K562 (cell line): ENCODE measurements around the gene CHST14. TPM values are rescaled to one million over a fixed set of nuclear protein-coding genes. Genes with fewer than 3 reads are reported as not detected.

Experiments used
- C11orf30 ChIP-seq: fragments of 450-650 bp; IDR thresholded peaks from 2 replicates; pipeline ENCODE4 v1.6.1; 2016; ENCODE audit warnings: low read depth, mild to moderate bottlenecking
- CC2D1A ChIP-seq: fragments of 450-650 bp; IDR thresholded peaks from 2 replicates; pipeline ENCODE4 v1.6.1; 2017; ENCODE audit warnings: mild to moderate bottlenecking
- CGGBP1 ChIP-seq: fragments of 250-450 bp; sonication (Bioruptor Pico); IDR thresholded peaks from 2 replicates; pipeline ENCODE4 v1.9.0; 2021; ENCODE audit warnings: mild to moderate bottlenecking
- ELF1 ChIP-seq: fragments of 200-800 bp; sonication (Bioruptor generic); IDR thresholded peaks from 2 replicates; pipeline ENCODE4 v1.6.1; 2016; ENCODE audit warnings: missing genetic modification characterization, missing compliant biosample characterization
- GMEB1 ChIP-seq: fragments of 250-450 bp; sonication (Bioruptor Pico); IDR thresholded peaks from 2 replicates; pipeline ENCODE4 v1.4.0; 2020; ENCODE audit warnings: mild to moderate bottlenecking
- NCOR1 ChIP-seq: fragments of 450-650 bp; IDR thresholded peaks from 2 replicates; pipeline ENCODE4 v1.6.1; 2016; ENCODE audit warnings: mild to moderate bottlenecking, moderate library complexity
- NEUROD1 ChIP-seq: fragments of 150-350 bp; IDR thresholded peaks from 2 replicates; pipeline ENCODE4 v1.6.1; 2014; ENCODE audit warnings: borderline replicate concordance, low read length, low read depth; ENCODE audit not compliant: partially characterized antibody
- NFRKB ChIP-seq: fragments of 450-650 bp; IDR thresholded peaks from 2 replicates; pipeline ENCODE4 v1.6.1; 2016; ENCODE audit warnings: low read depth
- RHOXF2B ChIP-seq: fragments of 250-450 bp; sonication (Bioruptor Pico); conservative IDR thresholded peaks from 2 replicates; pipeline ENCODE4 v1.5.1; 2021
- SOX6 ChIP-seq: fragments of 450-650 bp; IDR thresholded peaks from 2 replicates; pipeline ENCODE4 v1.6.1; 2014; ENCODE audit warnings: mild to moderate bottlenecking
- STAT5B ChIP-seq: fragments of 250-450 bp; sonication (Bioruptor Pico); IDR thresholded peaks from 2 replicates; pipeline ENCODE4 v1.8.0; 2021; ENCODE audit warnings: mild to moderate bottlenecking, inconsistent platforms
- TRIM24 ChIP-seq, 2 experiments: fragments of 450-650 bp; IDR thresholded peaks; 2 replicates each; pipeline ENCODE4 v1.6.1; 2016
- ZBTB1 ChIP-seq: sonication (generic); formaldehyde crosslinking; IDR thresholded peaks from 2 replicates; pipeline ENCODE4 v1.8.1; 2023; ENCODE audit warnings: missing genetic modification reagents, low read depth, mild to moderate bottlenecking, borderline replicate concordance
- ZNF140 ChIP-seq: fragments of 250-450 bp; sonication (Bioruptor Pico); IDR thresholded peaks from 2 replicates; pipeline ENCODE4 v1.8.0; 2021; ENCODE audit warnings: moderate library complexity, mild to moderate bottlenecking, inconsistent platforms
- ZNF274 ChIP-seq: IDR thresholded peaks from 2 replicates; pipeline ENCODE4 v1.6.1; 2011; ENCODE audit warnings: low read depth, mild to moderate bottlenecking, low read length, moderate library complexity, borderline replicate concordance
- ZNF3 ChIP-seq: fragments of 250-450 bp; sonication (Bioruptor Pico); IDR thresholded peaks from 2 replicates; pipeline ENCODE4 v1.5.0; 2021; ENCODE audit warnings: mild to moderate bottlenecking, moderate library complexity
- ZNF316 ChIP-seq: fragments of 450-650 bp; IDR thresholded peaks from 2 replicates; pipeline ENCODE4 v1.6.1; 2016
- ZNF395 ChIP-seq: fragments of 200-800 bp; sonication (Bioruptor generic); IDR thresholded peaks from 2 replicates; pipeline ENCODE4 v1.6.1; 2017; ENCODE audit warnings: missing genetic modification characterization, missing compliant biosample characterization
- ZNF740 ChIP-seq, 3 experiments: fragments of 200-800 bp in 1 of 3; sonication (Bioruptor generic) in 1 of 3; sonication (generic) in 1 of 3; formaldehyde crosslinking in 1 of 3; IDR thresholded peaks; 2 replicates each; pipeline versions ENCODE4 v1.6.1 to v1.8.0; 2016 to 2022; ENCODE audit warnings: mild to moderate bottlenecking in 2 of 3, missing compliant biosample characterization in 2 of 3, missing genetic modification characterization in 2 of 3, missing genetic modification reagents in 1 of 3
- polyA plus RNA-seq, 8 experiments: library from polyadenylated mRNA; depleted of rRNA in 4 of 8; stranded (reverse) in 5 of 8; unstranded in 3 of 8; fragments of >200 nt; fragmentation: Nextera tagmentation in 2 of 8; fragmentation: Illumina TruSeq in 1 of 8; extraction: Ambion mirVana in 2 of 8; extraction: Trizol in 1 of 8; gene quantifications; 2 replicates each; pipeline versions ENCODE4 v1.2.1 to v1.2.3, GENCODE V29; 2011 to 2014; ENCODE audit warnings: inconsistent platforms in 1 of 8, missing spikeins in 1 of 8
- total RNA-seq, 7 experiments: library from RNA; depleted of rRNA in 6 of 7; stranded (reverse); fragments of >200 nt in 6 of 7; fragmentation: Illumina TruSeq in 2 of 7; extraction: Trizol in 2 of 7; gene quantifications; 2 replicates each; pipeline versions ENCODE4 v1.2.1 to v1.2.3, GENCODE V29; 2011 to 2021; ENCODE audit warnings: low replicate concordance in 1 of 7
- TF ChIP-seq, protein P1 (sequence below): fragments of 450-650 bp; conservative IDR thresholded peaks from 2 replicates; pipeline ENCODE4 v1.6.1; 2016; ENCODE audit warnings: missing genetic modification characterization, low read depth, mild to moderate bottlenecking, missing compliant biosample characterization, moderate library complexity
- TF ChIP-seq, protein P2 (sequence below): fragments of 450-650 bp; IDR thresholded peaks from 2 replicates; pipeline ENCODE4 v1.6.1; 2017; ENCODE audit warnings: mild to moderate bottlenecking, moderate library complexity
- TF ChIP-seq, protein P3 (sequence below): fragments of 450-650 bp; formaldehyde crosslinking; IDR thresholded peaks from 2 replicates; pipeline ENCODE4 v1.4.0; 2020; ENCODE audit warnings: mild to moderate bottlenecking

CHST14 gene
- total and polyA plus RNA-seq, 9 of the 15 experiments (the other 6 are each of a cell fraction or from before 2014, with no cell fraction given): 1.6 to 12.1 (median 4.5) TPM

DNA sequence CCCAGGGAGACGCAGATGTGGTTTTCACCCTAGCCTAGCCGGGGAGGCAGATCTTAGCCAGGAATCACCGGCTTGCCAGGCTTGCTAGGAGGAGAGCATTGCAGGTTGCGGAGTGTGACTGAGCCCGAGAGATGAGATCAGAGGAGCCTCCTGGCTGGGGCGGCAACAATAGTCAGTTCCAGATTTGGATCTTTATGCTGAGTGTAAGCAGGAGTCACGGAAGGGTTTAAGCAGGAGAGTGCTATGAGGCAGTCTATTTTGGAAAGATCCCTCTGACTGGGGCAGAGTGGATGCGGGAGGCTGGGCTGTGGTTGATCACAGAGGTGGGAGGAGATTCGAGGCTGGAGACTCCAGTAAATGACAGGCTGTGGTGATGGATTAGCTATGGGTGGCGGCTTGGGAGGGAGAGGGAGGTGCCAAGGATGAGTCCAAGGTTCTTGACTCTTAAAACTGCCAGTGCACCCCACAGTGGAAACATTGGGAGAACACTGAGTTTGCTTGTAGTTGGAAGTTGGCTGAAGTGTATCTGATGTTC, 40.4 kb upstream of the CHST14 start (continued):
- no peak for TF ChIP-seq ZNF740 (CRISPR knock-in tag; IDR thresholded peaks at IDR 0.05)
- no peak for TF ChIP-seq ZNF740 (tag; IDR thresholded peaks at IDR 0.05)
- TF ChIP-seq ZNF274: no peak
- no peak for TF ChIP-seq ZNF395 (CRISPR knock-in tag)
- TF ChIP-seq SOX6: peak; percentile 73
- TF ChIP-seq NFRKB: no peak
- TF ChIP-seq, protein P1, sequence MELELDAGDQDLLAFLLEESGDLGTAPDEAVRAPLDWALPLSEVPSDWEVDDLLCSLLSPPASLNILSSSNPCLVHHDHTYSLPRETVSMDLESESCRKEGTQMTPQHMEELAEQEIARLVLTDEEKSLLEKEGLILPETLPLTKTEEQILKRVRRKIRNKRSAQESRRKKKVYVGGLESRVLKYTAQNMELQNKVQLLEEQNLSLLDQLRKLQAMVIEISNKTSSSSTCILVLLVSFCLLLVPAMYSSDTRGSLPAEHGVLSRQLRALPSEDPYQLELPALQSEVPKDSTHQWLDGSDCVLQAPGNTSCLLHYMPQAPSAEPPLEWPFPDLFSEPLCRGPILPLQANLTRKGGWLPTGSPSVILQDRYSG (tag): no peak
- TF ChIP-seq ZNF140 (CRISPR knock-in tag): no peak
- TF ChIP-seq NCOR1: no peak
- TF ChIP-seq RHOXF2B (CRISPR knock-in tag): no peak
- no peak for TF ChIP-seq GMEB1 (CRISPR knock-in tag)
- no peak for TF ChIP-seq ELF1 (tag)
- no peak for TF ChIP-seq STAT5B (CRISPR knock-in tag)
- peak; percentile 70 for TF ChIP-seq ZNF316
- no peak for TF ChIP-seq NEUROD1
- no peak for TF ChIP-seq TRIM24 (IDR thresholded peaks at IDR 0.05)
- TF ChIP-seq ZNF3 (CRISPR knock-in tag): no peak
- 0 out of 2 replicates have a peak, but pooled peaks have one; percentile 11 for TF ChIP-seq CC2D1A
- TF ChIP-seq, protein P2, sequence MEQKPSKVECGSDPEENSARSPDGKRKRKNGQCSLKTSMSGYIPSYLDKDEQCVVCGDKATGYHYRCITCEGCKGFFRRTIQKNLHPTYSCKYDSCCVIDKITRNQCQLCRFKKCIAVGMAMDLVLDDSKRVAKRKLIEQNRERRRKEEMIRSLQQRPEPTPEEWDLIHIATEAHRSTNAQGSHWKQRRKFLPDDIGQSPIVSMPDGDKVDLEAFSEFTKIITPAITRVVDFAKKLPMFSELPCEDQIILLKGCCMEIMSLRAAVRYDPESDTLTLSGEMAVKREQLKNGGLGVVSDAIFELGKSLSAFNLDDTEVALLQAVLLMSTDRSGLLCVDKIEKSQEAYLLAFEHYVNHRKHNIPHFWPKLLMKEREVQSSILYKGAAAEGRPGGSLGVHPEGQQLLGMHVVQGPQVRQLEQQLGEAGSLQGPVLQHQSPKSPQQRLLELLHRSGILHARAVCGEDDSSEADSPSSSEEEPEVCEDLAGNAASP: no peak
- TF ChIP-seq C11orf30: peak; percentile 77
- TF ChIP-seq CGGBP1 (CRISPR knock-in tag): no peak
- no peak for TF ChIP-seq ZBTB1
- TF ChIP-seq, protein P3, sequence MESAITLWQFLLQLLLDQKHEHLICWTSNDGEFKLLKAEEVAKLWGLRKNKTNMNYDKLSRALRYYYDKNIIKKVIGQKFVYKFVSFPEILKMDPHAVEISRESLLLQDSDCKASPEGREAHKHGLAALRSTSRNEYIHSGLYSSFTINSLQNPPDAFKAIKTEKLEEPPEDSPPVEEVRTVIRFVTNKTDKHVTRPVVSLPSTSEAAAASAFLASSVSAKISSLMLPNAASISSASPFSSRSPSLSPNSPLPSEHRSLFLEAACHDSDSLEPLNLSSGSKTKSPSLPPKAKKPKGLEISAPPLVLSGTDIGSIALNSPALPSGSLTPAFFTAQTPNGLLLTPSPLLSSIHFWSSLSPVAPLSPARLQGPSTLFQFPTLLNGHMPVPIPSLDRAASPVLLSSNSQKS: no peak
